HEK293 (cell line): ENCODE results near the gene ENAH.

Experiments
- CTCF ChIA-PET: fragments of 350-600 bp; formaldehyde crosslinking; extraction: SDS; loops from one replicate; lab custom pipeline; 2021; ENCODE audit warnings: antibody characterized with exemption; lab: Yijun Ruan, JAX
- POLR2A ChIA-PET: fragments of 300-600 bp; formaldehyde crosslinking; extraction: SDS; loops from one replicate; lab custom pipeline; 2020; ENCODE audit warnings: antibody characterized with exemption, inconsistent platforms; lab: Yijun Ruan, JAX
- H3K27ac ChIP-seq: fragments of 200-500 bp; sonication (Bioruptor generic); 2 replicates; pipeline ENCODE4 v1.5.1; 2014; ENCODE audit warnings: low read depth, low read length, control low read depth, inconsistent platforms; ENCODE audit errors: extremely low read depth
- H3K36me3 ChIP-seq, 2 experiments: fragments of 200-500 bp in 1 of 2; sonication (Bioruptor generic) in 1 of 2; 1 replicate in 1 of 2; 2 replicates in 1 of 2; pipeline ENCODE4 v1.5.1; 2014 to 2017; ENCODE audit warnings: inconsistent platforms in 2 of 2, low read length in 2 of 2; ENCODE audit not compliant: control insufficient read depth in 2 of 2, insufficient read depth in 1 of 2
- H3K4me1 ChIP-seq: fragments of 200-500 bp; sonication (Bioruptor generic); 2 replicates; pipeline ENCODE4 v1.5.1; 2014; ENCODE audit warnings: mild to moderate bottlenecking, low read length, inconsistent platforms; ENCODE audit not compliant: control insufficient read depth, insufficient read depth
- H3K4me3 ChIP-seq: 2 replicates; pipeline ENCODE4 v1.5.1; 2011; ENCODE audit warnings: low read depth, mild to moderate bottlenecking, control low read depth, low read length, moderate library complexity
- H3K9me3 ChIP-seq: fragments of 200-500 bp; sonication (Bioruptor generic); 2 replicates; pipeline ENCODE4 v1.5.1; 2014; ENCODE audit warnings: low read depth, low read length, inconsistent platforms; ENCODE audit not compliant: control insufficient read depth, insufficient read depth
- GLI2 ChIP-seq: fragments of 450-650 bp; formaldehyde crosslinking; IDR thresholded peaks from 2 replicates; pipeline ENCODE4; 2017; ENCODE audit warnings: missing biosample characterization, missing genetic modification characterization, low read depth, borderline replicate concordance
- HOXD13 ChIP-seq: sonication (generic); formaldehyde crosslinking; IDR thresholded peaks from 2 replicates; pipeline ENCODE4 v1.8.0; 2022; ENCODE audit warnings: missing genetic modification reagents, borderline replicate concordance
- ZBTB21 ChIP-seq: fragments of 450-650 bp; formaldehyde crosslinking; IDR thresholded peaks from 2 replicates; pipeline ENCODE4 v1.5.1; 2017; ENCODE audit warnings: missing biosample characterization, missing genetic modification characterization
- ZNF366 ChIP-seq: fragments of 450-650 bp; formaldehyde crosslinking; conservative IDR thresholded peaks from 2 replicates; pipeline ENCODE4 v1.5.1; 2016; ENCODE audit warnings: missing biosample characterization, missing genetic modification characterization
- ZNF426 ChIP-seq: fragments of 450-650 bp; formaldehyde crosslinking; IDR thresholded peaks from 2 replicates; pipeline ENCODE4 v1.5.1; 2017; ENCODE audit warnings: missing biosample characterization, missing genetic modification characterization, mild to moderate bottlenecking, inconsistent platforms, moderate library complexity
- ZNF510 ChIP-seq: fragments of 450-650 bp; formaldehyde crosslinking; IDR thresholded peaks from 2 replicates; pipeline ENCODE4 v1.5.1; 2018; ENCODE audit warnings: mild to moderate bottlenecking, missing genetic modification characterization, missing biosample characterization; ENCODE audit not compliant: insufficient replicate concordance
- ZNF600 ChIP-seq: fragments of 450-650 bp; formaldehyde crosslinking; IDR thresholded peaks from 2 replicates; pipeline ENCODE4 v1.5.1; 2016; ENCODE audit warnings: missing biosample characterization, missing genetic modification characterization
- ZNF654 ChIP-seq: fragments of 450-650 bp; formaldehyde crosslinking; IDR thresholded peaks from 2 replicates; pipeline ENCODE4 v1.5.1; 2016; ENCODE audit warnings: low read depth, missing biosample characterization, missing genetic modification characterization
- ZNF677 ChIP-seq: fragments of 450-650 bp; IDR thresholded peaks from 2 replicates; pipeline ENCODE4 v1.5.0; 2018; ENCODE audit warnings: missing biosample characterization, mild to moderate bottlenecking, missing genetic modification characterization, moderate library complexity
- ZNF768 ChIP-seq: fragments of 450-650 bp; formaldehyde crosslinking; IDR thresholded peaks from 2 replicates; pipeline ENCODE4 v1.5.1; 2018; ENCODE audit warnings: missing biosample characterization, mild to moderate bottlenecking, missing genetic modification characterization
- ZNF785 ChIP-seq: fragments of 450-650 bp; formaldehyde crosslinking; IDR thresholded peaks from 2 replicates; pipeline ENCODE4 v1.5.1; 2016; ENCODE audit warnings: missing biosample characterization, missing genetic modification characterization
- ZNF791 ChIP-seq: fragments of 450-650 bp; formaldehyde crosslinking; IDR thresholded peaks from 2 replicates; pipeline ENCODE4 v1.5.1; 2016; ENCODE audit warnings: missing biosample characterization, missing genetic modification characterization
- ZNF830 ChIP-seq: fragments of 450-650 bp; IDR thresholded peaks from 2 replicates; pipeline ENCODE4 v1.5.0; 2018; ENCODE audit warnings: missing biosample characterization, missing genetic modification characterization, low read depth, mild to moderate bottlenecking, moderate library complexity
- ZXDB ChIP-seq: fragments of 450-650 bp; formaldehyde crosslinking; IDR thresholded peaks from 2 replicates; pipeline ENCODE4 v1.5.1; 2016; ENCODE audit warnings: missing biosample characterization, missing genetic modification characterization
- TF ChIP-seq, protein P1 (sequence below): fragments of 450-650 bp; formaldehyde crosslinking; optimal IDR thresholded peaks from 2 replicates; pipeline ENCODE3; 2016; ENCODE audit warnings: missing biosample characterization, mild to moderate bottlenecking, missing genetic modification characterization
- TF ChIP-seq, protein P2 (sequence below): fragments of 450-650 bp; formaldehyde crosslinking; IDR thresholded peaks from 2 replicates; pipeline ENCODE4 v1.5.1; 2016; ENCODE audit warnings: missing biosample characterization, missing genetic modification characterization
- TF ChIP-seq, protein P3 (sequence below): fragments of 450-650 bp; formaldehyde crosslinking; IDR thresholded peaks from 2 replicates; pipeline ENCODE4 v1.5.1; 2016; ENCODE audit warnings: missing biosample characterization, missing genetic modification characterization
- TF ChIP-seq, protein P4 (sequence below): fragments of 450-650 bp; formaldehyde crosslinking; IDR thresholded peaks from 2 replicates; pipeline ENCODE4 v1.5.1; 2016; ENCODE audit warnings: missing biosample characterization, missing genetic modification characterization
- TF ChIP-seq, protein P5 (sequence below): fragments of 450-650 bp; formaldehyde crosslinking; IDR thresholded peaks from 2 replicates; pipeline ENCODE4 v1.5.1; 2017; ENCODE audit warnings: missing biosample characterization, missing genetic modification characterization
- TF ChIP-seq, protein P6 (sequence below): fragments of 450-650 bp; formaldehyde crosslinking; IDR thresholded peaks from 2 replicates; pipeline ENCODE4 v1.5.1; 2016; ENCODE audit warnings: missing biosample characterization, missing genetic modification characterization, low read depth

ENAH gene

DNA sequence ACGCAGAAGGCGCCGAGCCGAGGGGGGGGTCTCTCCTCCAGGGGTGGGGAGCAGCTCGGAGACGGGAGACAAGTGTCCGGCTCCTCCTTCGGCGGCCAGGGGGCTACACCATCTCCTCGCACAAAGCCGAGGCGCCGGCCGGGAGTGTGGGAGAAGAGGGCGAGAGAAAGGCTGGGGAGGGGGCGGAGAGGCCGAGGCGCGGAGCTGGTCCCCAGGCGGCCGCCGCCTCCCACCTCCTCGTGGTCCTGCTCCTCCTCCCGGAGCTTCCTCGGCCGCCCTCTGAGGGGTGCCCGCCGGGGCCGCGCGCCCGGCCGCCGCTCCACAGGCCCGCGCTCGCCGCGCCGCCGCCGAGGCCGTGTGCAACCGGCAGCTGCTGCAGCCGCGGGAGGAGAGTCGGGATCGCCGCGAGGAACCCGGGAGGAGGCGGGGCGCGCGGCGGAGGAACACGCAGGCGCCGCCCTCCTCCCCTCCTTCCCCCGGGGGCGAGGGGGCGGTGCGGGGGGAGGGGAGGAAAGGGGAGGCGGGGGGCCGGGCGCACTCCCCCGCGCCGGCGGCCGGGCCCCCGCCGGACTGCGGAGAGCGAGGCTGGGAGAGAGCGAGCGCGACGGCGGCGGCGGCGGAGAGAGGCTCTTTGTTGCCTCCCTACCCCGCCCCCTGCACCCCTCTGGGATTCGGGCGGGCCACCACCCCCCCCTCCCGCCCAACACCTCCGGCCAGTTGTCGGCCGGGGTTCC lies at the start of gene ENAH (continued):
- TF ChIP-seq, protein P1, sequence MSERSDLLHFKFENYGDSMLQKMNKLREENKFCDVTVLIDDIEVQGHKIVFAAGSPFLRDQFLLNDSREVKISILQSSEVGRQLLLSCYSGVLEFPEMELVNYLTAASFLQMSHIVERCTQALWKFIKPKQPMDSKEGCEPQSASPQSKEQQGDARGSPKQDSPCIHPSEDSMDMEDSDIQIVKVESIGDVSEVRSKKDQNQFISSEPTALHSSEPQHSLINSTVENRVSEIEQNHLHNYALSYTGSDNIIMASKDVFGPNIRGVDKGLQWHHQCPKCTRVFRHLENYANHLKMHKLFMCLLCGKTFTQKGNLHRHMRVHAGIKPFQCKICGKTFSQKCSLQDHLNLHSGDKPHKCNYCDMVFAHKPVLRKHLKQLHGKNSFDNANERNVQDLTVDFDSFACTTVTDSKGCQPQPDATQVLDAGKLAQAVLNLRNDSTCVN (tag by site-specific recombination), result peak; percentile 39
- TF ChIP-seq, protein P2, sequence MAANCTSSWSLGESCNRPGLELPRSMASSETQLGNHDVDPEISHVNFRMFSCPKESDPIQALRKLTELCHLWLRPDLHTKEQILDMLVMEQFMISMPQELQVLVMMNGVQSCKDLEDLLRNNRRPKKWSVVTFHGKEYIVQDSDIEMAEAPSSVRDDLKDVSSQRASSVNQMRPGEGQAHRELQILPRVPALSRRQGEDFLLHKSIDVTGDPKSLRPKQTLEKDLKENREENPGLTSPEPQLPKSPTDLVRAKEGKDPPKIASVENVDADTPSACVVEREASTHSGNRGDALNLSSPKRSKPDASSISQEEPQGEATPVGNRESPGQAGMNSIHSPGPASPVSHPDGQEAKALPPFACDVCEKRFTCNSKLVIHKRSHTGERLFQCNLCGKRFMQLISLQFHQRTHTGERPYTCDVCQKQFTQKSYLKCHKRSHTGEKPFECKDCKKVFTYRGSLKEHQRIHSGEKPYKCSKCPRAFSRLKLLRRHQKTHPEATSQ, result 0 out of 2 replicates have a peak, but pooled peaks have one; percentile 30
- TF ChIP-seq ZNF677 (tag by site-specific recombination) (peak; percentile 55; the same call in 1 of the 2 replicates), ZNF785 (tag by site-specific recombination) (no peak; the same call in 1 of the 2 replicates)

DNA sequence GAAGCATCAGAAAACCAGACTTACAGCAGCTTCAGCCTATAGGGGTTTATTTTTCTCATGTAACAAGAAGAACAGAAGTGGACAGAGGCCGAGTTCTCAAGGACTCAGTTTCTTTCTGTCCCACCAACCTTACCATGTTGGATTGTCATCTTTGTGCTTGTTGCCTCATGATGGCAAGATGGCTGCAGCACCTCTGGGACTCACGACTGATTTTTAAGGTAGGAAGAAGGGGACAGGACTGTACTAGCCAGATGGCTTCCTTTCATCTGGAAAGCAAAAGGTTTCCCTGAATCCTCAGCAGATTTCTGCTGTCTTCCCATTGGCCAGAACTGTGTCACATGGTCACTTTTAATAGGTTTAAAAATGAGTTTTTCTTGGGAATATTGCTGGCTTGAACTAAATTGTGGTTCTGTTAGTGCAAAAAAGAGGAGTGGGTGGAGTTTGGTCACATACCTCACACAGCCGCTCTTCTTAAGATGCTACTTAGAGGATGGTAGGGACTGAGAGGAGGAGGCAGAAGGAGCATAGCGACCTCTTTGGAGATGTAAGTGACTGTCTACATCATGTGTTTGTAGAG lies 48.1 kb upstream of the ENAH start:
- ChIA-PET CTCF (interaction anchor here (0.5 to 3.2 kb wide), 9 partner anchors 9 to 260 kb away, joined by 3 to 17 read pairs (median 4); partner anchors contain the start of gene ENAH), POLR2A (interaction anchor here (0.8 to 2.9 kb wide), 13 partner anchors 10 to 71 kb away, joined by 3 to 34 read pairs (median 6); partner anchors contain the start of gene ENAH)
- Histone ChIP-seq H3K4me1 (peaks cover 19% of the 10 kb centered on the region), H3K9me3 (no peaks in the 10 kb centered on the region), H3K27ac (no peak overlapping the region; the same call in 1 of the 2 replicates), H3K4me3 (no peak overlapping the region), H3K36me3 (no peaks in the 10 kb centered on the region)
- TF ChIP-seq, protein P3, sequence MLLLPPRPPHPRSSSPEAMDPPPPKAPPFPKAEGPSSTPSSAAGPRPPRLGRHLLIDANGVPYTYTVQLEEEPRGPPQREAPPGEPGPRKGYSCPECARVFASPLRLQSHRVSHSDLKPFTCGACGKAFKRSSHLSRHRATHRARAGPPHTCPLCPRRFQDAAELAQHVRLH (tag by site-specific recombination), result peak; percentile 72; the same call in 1 of the 2 replicates
- TF ChIP-seq ZNF830 (tag by site-specific recombination), result no peak

DNA sequence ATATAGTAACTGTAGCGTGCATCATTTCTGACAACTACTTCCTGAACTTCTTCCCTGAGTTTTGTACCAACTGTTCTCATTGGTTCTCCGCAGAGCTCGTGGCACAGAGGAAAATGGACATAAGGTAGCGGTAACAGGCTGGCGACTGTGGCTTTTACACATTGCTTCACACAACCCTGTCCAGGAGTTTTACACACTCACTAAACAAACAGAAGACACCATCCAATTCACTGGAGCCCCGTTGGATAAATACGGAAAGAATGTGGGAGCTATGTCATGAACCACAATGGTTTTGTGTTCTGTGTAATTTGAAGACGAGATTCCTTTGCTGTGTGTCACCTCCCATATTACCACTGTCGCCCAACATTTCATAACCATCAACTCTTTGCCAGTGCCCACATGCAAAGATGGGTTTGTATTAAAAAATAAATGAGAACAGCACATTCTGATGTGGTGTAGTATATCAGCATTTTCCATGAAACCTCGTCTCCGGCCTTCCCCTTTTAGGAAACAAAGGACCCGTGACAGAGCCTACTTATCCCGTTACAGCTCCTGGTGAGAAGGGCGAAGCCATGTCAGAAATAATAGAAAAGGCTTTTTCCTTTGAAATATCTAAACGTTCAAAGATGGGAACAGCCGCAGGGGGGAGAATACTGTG lies 47.4 kb upstream of the ENAH start:
- Histone ChIP-seq H3K9me3 (no peaks in the 10 kb centered on the region), H3K4me3 (no peak overlapping the region; the same call in 1 of the 2 replicates), H3K36me3 (no peaks in the 10 kb centered on the region), H3K27ac (no peak overlapping the region; the same call in 1 of the 2 replicates), H3K4me1 (peaks cover 25% of the 10 kb centered on the region)
- CTCF ChIA-PET, result interaction anchor here (0.9 to 3.2 kb wide), 9 partner anchors 8 to 261 kb away, joined by 3 to 17 read pairs (median 4); partner anchors contain the start of gene ENAH
- POLR2A ChIA-PET, result interaction anchor here (0.6 to 2.9 kb wide), 20 partner anchors 8 to 77 kb away, joined by 3 to 34 read pairs (median 4); partner anchors contain the start of genes ENAH and SRP9
- peak; percentile 65; the same call in 1 of the 2 replicates for TF ChIP-seq HOXD13 (CRISPR knock-in tag)
- TF ChIP-seq ZNF510, result no peak
- TF ChIP-seq, protein P4, sequence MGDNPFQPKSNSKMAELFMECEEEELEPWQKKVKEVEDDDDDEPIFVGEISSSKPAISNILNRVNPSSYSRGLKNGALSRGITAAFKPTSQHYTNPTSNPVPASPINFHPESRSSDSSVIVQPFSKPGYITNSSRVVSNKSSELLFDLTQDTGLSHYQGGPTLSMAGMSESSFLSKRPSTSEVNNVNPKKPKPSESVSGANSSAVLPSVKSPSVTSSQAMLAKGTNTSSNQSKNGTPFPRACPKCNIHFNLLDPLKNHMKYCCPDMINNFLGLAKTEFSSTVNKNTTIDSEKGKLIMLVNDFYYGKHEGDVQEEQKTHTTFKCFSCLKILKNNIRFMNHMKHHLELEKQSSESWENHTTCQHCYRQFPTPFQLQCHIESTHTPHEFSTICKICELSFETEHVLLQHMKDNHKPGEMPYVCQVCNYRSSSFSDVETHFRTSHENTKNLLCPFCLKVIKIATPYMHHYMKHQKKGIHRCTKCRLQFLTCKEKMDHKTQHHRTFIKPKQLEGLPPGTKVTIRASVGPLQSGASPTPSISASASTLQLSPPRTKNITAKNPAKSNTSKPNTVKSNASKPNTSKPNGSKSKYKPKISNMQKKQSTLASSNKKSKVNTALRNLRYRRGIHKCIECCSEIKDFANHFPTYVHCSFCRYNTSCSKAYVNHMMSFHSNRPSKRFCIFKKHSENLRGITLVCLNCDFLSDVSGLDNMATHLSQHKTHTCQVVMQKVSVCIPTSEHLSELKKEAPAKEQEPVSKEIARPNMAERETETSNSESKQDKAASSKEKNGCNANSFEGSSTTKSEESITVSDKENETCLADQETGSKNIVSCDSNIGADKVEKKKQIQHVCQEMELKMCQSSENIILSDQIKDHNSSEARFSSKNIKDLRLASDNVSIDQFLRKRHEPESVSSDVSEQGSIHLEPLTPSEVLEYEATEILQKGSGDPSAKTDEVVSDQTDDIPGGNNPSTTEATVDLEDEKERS, result peak; percentile 85
- peak; percentile 78 for TF ChIP-seq ZNF366 (tag by site-specific recombination)
- no peak for TF ChIP-seq ZNF654 (tag by site-specific recombination)
- TF ChIP-seq ZBTB21 (tag by site-specific recombination), result peak; percentile 89
- no peak for TF ChIP-seq ZNF426 (tag by site-specific recombination)
- TF ChIP-seq, protein P5, sequence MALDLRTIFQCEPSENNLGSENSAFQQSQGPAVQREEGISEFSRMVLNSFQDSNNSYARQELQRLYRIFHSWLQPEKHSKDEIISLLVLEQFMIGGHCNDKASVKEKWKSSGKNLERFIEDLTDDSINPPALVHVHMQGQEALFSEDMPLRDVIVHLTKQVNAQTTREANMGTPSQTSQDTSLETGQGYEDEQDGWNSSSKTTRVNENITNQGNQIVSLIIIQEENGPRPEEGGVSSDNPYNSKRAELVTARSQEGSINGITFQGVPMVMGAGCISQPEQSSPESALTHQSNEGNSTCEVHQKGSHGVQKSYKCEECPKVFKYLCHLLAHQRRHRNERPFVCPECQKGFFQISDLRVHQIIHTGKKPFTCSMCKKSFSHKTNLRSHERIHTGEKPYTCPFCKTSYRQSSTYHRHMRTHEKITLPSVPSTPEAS (tag by site-specific recombination), result peak; percentile 25; the same call in 1 of the 2 replicates
- TF ChIP-seq ZNF791 (tag by site-specific recombination), result no peak
- 0 out of 2 replicates have a peak, but pooled peaks have one; percentile 29 for TF ChIP-seq ZNF768 (tag by site-specific recombination)
- no peak for TF ChIP-seq GLI2 (tag by site-specific recombination)
- peak; percentile 66 for TF ChIP-seq ZXDB (tag by site-specific recombination)
- TF ChIP-seq ZNF600 (tag by site-specific recombination), result peak; percentile 43; the same call in 1 of the 2 replicates
- TF ChIP-seq, protein P6, sequence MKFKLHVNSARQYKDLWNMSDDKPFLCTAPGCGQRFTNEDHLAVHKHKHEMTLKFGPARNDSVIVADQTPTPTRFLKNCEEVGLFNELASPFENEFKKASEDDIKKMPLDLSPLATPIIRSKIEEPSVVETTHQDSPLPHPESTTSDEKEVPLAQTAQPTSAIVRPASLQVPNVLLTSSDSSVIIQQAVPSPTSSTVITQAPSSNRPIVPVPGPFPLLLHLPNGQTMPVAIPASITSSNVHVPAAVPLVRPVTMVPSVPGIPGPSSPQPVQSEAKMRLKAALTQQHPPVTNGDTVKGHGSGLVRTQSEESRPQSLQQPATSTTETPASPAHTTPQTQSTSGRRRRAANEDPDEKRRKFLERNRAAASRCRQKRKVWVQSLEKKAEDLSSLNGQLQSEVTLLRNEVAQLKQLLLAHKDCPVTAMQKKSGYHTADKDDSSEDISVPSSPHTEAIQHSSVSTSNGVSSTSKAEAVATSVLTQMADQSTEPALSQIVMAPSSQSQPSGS (tag by site-specific recombination), result no peak
